ENCODE results near the gene FBXL4. TPM values are rescaled to one million over a fixed set of nuclear protein-coding genes. Genes with fewer than 3 reads are reported as not detected.

Gene FBXL4
- total and polyA plus RNA-seq, 2 of the 8 experiments (the other 6 are each of a cell fraction or from before 2014, with no cell fraction given): 6.9 to 13.8 TPM

DNA sequence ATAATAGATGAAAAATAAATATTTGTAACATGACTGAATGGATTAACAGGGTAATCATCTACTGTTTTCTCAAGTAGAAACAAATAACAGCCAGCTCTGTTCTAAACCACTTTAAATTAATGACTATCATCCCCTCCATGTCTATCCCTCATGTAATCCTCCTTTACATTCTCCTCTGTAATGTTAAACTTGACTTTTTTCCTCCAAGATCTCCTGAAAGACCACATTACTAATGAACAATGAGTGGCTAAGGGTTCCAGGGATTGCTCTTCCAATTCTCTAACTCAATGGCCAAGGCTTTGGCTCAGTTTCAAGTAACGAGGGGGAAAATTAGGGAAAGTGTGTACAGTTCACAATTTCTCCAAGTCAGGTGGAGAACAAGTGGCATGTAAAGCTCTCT, 37.6 kb upstream of the FBXL4 start:
- Histone ChIP-seq H2BK15ac (ENCODE audit: low read length) (no peak overlapping the region), H3K4me3 (ENCODE audit: extremely low read depth in 1 of 4, insufficient read depth in 2 of 4, low read depth in 3 of 4, low read length in 4 of 4) (no peak overlapping the region), H3K23ac (ENCODE audit: insufficient read length) (no peak overlapping the region), H3K9me3 (ENCODE audit: insufficient read depth in 2 of 2, low read depth in 1 of 2, low read length in 1 of 2) (no peaks in the 10 kb centered on the region), H2BK120ac (replicated peaks; ENCODE audit: low read depth, low read length) (no peak overlapping the region), H2BK5ac (ENCODE audit: low read depth, low read length) (no peak overlapping the region), H3K4ac (replicated peaks; ENCODE audit: insufficient read length, low read depth, low read length) (no peak overlapping the region), H3K9ac (replicated peaks in 1 of 4; ENCODE audit: extremely low read depth in 1 of 4, low read depth in 3 of 4, low read length in 3 of 4) (no peak overlapping the region), H2AFZ (ENCODE audit: low read length) (no peak overlapping the region), H4K20me1 (replicated peaks in 1 of 2; ENCODE audit: control insufficient read depth in 1 of 2, insufficient read depth in 2 of 2, low read length in 2 of 2) (no peaks in the 10 kb centered on the region), H3K79me1 (ENCODE audit: low read depth, low read length) (no peaks in the 10 kb centered on the region), H2AK5ac (ENCODE audit: low read depth, low read length) (no peak overlapping the region), H3K79me2 (ENCODE audit: control insufficient read depth in 1 of 2, insufficient read depth in 2 of 2, low read length in 2 of 2) (0 out of 4 replicates have a peak, but pooled peaks cover 0 to 3% of the 10 kb centered on the region in 2 experiments), H3K18ac (ENCODE audit: extremely low read depth, low read length) (no peak overlapping the region), H3K56ac (replicated peaks; ENCODE audit: insufficient read length, low read depth, low read length) (no peak overlapping the region), H2BK20ac (ENCODE audit: low read length) (no peak overlapping the region), H4K91ac (replicated peaks; ENCODE audit: insufficient read length, low read length) (no peak overlapping the region), H3K27ac (ENCODE audit: low read depth, low read length) (no peak overlapping the region), H4K8ac (ENCODE audit: extremely low read depth, insufficient read depth, low read length) (no peak overlapping the region), H3K23me2 (ENCODE audit: low read depth, low read length) (no peaks in the 10 kb centered on the region), H3K36me3 (ENCODE audit: control insufficient read depth in 2 of 4, insufficient read depth in 4 of 4, low read length in 3 of 4) (no peaks in the 10 kb centered on the region), H3K27me3 (replicated peaks in 1 of 4; ENCODE audit: control insufficient read depth in 3 of 4, extremely low read depth in 1 of 4, insufficient read depth in 3 of 4, low read length in 3 of 4) (no peaks in the 10 kb centered on the region), H2BK12ac (ENCODE audit: low read depth, low read length) (no peak overlapping the region), H4K5ac (ENCODE audit: insufficient read length, low read depth, low read length) (no peak overlapping the region), H3K4me2 (ENCODE audit: insufficient read depth in 1 of 2, low read depth in 2 of 2, low read length in 2 of 2) (no peak overlapping the region), H3K14ac (ENCODE audit: insufficient read length) (no peak overlapping the region), H3K4me1 (replicated peaks in 1 of 4; ENCODE audit: control insufficient read depth in 3 of 4, insufficient read depth in 4 of 4, low read length in 3 of 4) (no peaks in the 10 kb centered on the region)
- ChIA-PET CTCF (ENCODE audit: partially characterized antibody) (no interaction called here), POLR2A (ENCODE audit: partially characterized antibody) (no interaction called here)
- DNase-seq (ENCODE audit: low read depth in 1 of 2, low spot score in 2 of 2) (no peak), FAIRE-seq (no peak)
- WGBS, 2 experiments (ENCODE audit: extremely low coverage in 1 of 2, insufficient coverage in 1 of 2, insufficient read length in 1 of 2, insufficient replicate concordance in 2 of 2, low coverage in 1 of 2, low lambda C conversion rate in 2 of 2, missing lambda C conversion rate in 1 of 2): 79% methylated on average over 1 of the region's 1 CpG; no CpG with 5 or more reads in 1 of the 2 experiments
- TF ChIP-seq SIX5 (IDR thresholded peaks at IDR 0.05; ENCODE audit: low read depth, low read length) (no peak), EZH2 (IDR thresholded peaks at IDR 0.05; ENCODE audit: low read depth, low read length, severe bottlenecking) (no peak), SIN3A (conservative IDR thresholded peaks at IDR 0.05 in 1 of 2, IDR thresholded peaks at IDR 0.05 in 1 of 2; ENCODE audit: low read depth in 1 of 2, low read length in 2 of 2) (no peak), SRF (IDR thresholded peaks at IDR 0.05; ENCODE audit: low read depth, low read length) (no peak), KDM1A (IDR thresholded peaks at IDR 0.05; ENCODE audit: borderline replicate concordance, low read length) (no peak), SIRT6 (IDR thresholded peaks at IDR 0.05; ENCODE audit: low read length) (no peak)

Data from H1 (cell line).